Measurements from ENCODE around the gene QPRT. TPM values are rescaled to one million over a fixed set of nuclear protein-coding genes. Genes with fewer than 3 reads are reported as not detected.

The QPRT gene
- total RNA-seq, 1 experiment from 2014 or later, result 310 TPM

DNA sequence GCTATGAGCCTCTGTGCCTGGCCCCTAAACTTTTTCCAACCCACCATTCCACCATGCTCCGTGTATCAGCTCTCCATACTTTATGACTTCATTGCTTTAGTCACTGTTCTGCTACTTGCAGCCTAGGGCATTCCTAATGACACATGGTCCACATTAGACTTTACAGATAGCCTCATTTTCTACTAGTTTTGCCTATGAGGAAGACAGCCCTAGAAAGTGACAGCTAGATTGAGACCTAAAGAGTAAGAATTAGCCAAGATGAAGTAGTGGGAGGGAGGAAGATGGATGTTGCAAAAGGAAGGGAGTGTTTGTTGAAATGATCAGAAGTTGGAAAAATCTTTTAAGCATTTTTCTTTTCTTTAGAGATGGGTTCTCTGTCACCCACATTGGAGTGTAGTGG is 55.8 kb downstream of the QPRT start:
- Histone ChIP-seq H3K9me2 (ENCODE audit: insufficient read depth) (no peaks in the 10 kb centered on the region), H3K79me2 (ENCODE audit: low read depth) (no peaks in the 10 kb centered on the region), H3F3A (ENCODE audit: insufficient read depth, low read depth) (peaks cover 11% of the 10 kb centered on the region; the same call in 1 of the 2 replicates), H3K27ac (no peak overlapping the region), H3K4me2 (no peak overlapping the region), H3K4me1 (replicated peaks; ENCODE audit: insufficient read depth) (peaks cover 8% of the 10 kb centered on the region), H3K9me3 (ENCODE audit: insufficient read depth, low read depth) (no peaks in the 10 kb centered on the region), H2AFZ (no peak overlapping the region), H3K36me3 (ENCODE audit: low read depth) (no peaks in the 10 kb centered on the region), H3K27me3 (ENCODE audit: insufficient read depth, low read depth) (no peaks in the 10 kb centered on the region), H3K4me3 (no peak overlapping the region), H4K20me1 (ENCODE audit: insufficient read depth) (no peaks in the 10 kb centered on the region)
- intact Hi-C loops (cut with micrococcal nuclease; ENCODE audit: unreplicated experiment), result no loop called here
- DNase-seq, result no peak
- TF ChIP-seq CTCF (conservative IDR thresholded peaks at IDR 0.05) (no peak), EZH2 (IDR thresholded peaks at IDR 0.05; ENCODE audit: low read depth) (no peak)
- CTCF ChIA-PET, result interaction anchor here (0.6 kb wide), 1 partner anchor 50 kb away, joined by 19 read pairs; no protein-coding TSS in a partner anchor
- BruUV-seq (replicated peaks), result no TSS peak
- POLR2A ChIA-PET (ENCODE audit: unreplicated experiment), result no interaction called here

DNA sequence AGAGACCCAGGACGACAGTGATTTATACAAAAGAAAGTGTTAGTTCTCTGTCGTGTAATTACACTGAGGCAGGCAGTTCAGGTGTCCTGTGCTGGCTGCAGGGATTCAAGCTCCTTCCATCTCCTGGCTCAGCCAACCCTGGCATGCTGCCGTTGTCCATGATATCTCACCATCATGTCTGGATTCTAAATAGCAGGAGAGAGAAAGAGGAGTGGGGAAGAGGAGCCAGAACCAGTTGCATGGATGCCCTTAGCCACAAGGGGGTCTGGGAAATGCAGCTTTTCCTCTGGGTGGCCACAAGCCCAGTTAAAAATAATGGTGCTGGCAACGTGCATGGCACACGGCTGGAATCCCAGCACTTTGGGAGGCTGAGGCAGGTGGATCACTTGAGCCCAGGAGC is 57.1 kb downstream of the QPRT start:
- no peaks in the 10 kb centered on the region for H3K27me3 ChIP-seq (ENCODE audit: insufficient read depth, low read depth)
- DNase-seq, result no peak
- no peaks in the 10 kb centered on the region for H3K9me2 ChIP-seq (ENCODE audit: insufficient read depth)
- BruUV-seq (replicated peaks), result no TSS peak
- peaks cover 8% of the 10 kb centered on the region for H3K4me1 ChIP-seq (replicated peaks; ENCODE audit: insufficient read depth)
- CTCF ChIA-PET, result interaction anchor here (0.6 kb wide), 1 partner anchor 1246 kb away, joined by 14 read pairs; no protein-coding TSS in a partner anchor
- no peak overlapping the region for H3K4me3 ChIP-seq
- POLR2A ChIA-PET (ENCODE audit: unreplicated experiment), result no interaction called here
- no peak overlapping the region for H2AFZ ChIP-seq
- no peak; the same call in 1 of the 2 replicates for TF ChIP-seq CTCF (conservative IDR thresholded peaks at IDR 0.05)
- TF ChIP-seq EZH2 (IDR thresholded peaks at IDR 0.05; ENCODE audit: low read depth), result no peak
- no peak overlapping the region for H3K27ac ChIP-seq
- intact Hi-C loops (cut with micrococcal nuclease; ENCODE audit: unreplicated experiment), result no loop called here
- H3K4me2 ChIP-seq, result no peak overlapping the region
- H3K36me3 ChIP-seq (ENCODE audit: low read depth), result no peaks in the 10 kb centered on the region
- H3K9me3 ChIP-seq (ENCODE audit: insufficient read depth, low read depth), result no peaks in the 10 kb centered on the region
- no peaks in the 10 kb centered on the region for H3K79me2 ChIP-seq (ENCODE audit: low read depth)
- H3F3A ChIP-seq (ENCODE audit: insufficient read depth, low read depth), result peaks cover 11% of the 10 kb centered on the region; the same call in 1 of the 2 replicates
- H4K20me1 ChIP-seq (ENCODE audit: insufficient read depth), result no peaks in the 10 kb centered on the region

- POLR2A ChIA-PET (ENCODE audit: unreplicated experiment), result no interaction called here
- intact Hi-C loops (cut with micrococcal nuclease; ENCODE audit: unreplicated experiment), result no loop called here
- no peaks in the 10 kb centered on the region for H3K9me3 ChIP-seq (ENCODE audit: insufficient read depth, low read depth)
Observed at GRCh38 chr16:29736764-29737163, 57.8 kb downstream of the QPRT start.

More at GRCh38 chr16:29736764-29737163, 57.8 kb downstream of the QPRT start:
- CTCF ChIA-PET, result interaction anchor here (0.6 kb wide), 1 partner anchor 1246 kb away, joined by 14 read pairs; no protein-coding TSS in a partner anchor
- TF ChIP-seq EZH2 (IDR thresholded peaks at IDR 0.05; ENCODE audit: low read depth) (no peak), CTCF (conservative IDR thresholded peaks at IDR 0.05) (no peak)
- DNase-seq, result no peak
- no peak overlapping the region for H2AFZ ChIP-seq
- H4K20me1 ChIP-seq (ENCODE audit: insufficient read depth), result no peaks in the 10 kb centered on the region
- H3K27me3 ChIP-seq (ENCODE audit: insufficient read depth, low read depth), result no peaks in the 10 kb centered on the region
- no peaks in the 10 kb centered on the region for H3K9me2 ChIP-seq (ENCODE audit: insufficient read depth)
- H3K27ac ChIP-seq, result no peak overlapping the region
- H3K4me2 ChIP-seq, result no peak overlapping the region
- no peak overlapping the region for H3K4me3 ChIP-seq
- peaks cover 11% of the 10 kb centered on the region; the same call in 1 of the 2 replicates for H3F3A ChIP-seq (ENCODE audit: insufficient read depth, low read depth)
- H3K36me3 ChIP-seq (ENCODE audit: low read depth), result no peaks in the 10 kb centered on the region
- H3K79me2 ChIP-seq (ENCODE audit: low read depth), result no peaks in the 10 kb centered on the region
- BruUV-seq (replicated peaks), result no TSS peak
- peaks cover 8% of the 10 kb centered on the region for H3K4me1 ChIP-seq (replicated peaks; ENCODE audit: insufficient read depth)
